Measurements from ENCODE around the gene CD101.

DNA sequence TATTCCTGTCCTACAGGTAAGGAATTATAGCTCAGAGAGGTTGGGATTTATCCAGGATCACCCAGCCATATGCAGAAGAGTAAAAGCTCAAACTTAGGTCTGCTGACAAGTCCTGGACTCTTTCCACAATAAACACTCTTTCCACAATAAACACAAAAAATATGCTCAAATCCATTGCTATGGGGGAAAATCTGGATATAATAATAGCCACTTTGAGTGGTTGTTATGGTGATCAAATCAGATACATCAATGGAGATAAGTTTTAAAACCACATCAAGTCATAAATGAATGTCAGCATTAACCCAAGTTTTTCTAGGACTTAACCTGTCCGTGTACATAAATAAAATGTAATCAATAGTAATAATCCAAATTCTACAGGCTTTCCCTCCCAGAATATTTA, 36.2 kb downstream of the CD101 start:
- TF ChIP-seq POLR2A (IDR thresholded peaks at IDR 0.05; ENCODE audit: low read length) (no peak), GATA1 (IDR thresholded peaks at IDR 0.05; ENCODE audit: low read depth, low read length) (no peak)
